HCT116 (cell line): Measurements from ENCODE around the gene CTCF.

Source experiments
- CTCF ChIP-seq, 3 experiments: fragments of 200-600 bp in 1 of 3; sonication (generic) in 1 of 3; IDR thresholded peaks in 2 of 3; conservative IDR thresholded peaks in 1 of 3; 2 replicates each; pipeline ENCODE4 v1.5.1; 2012 to 2017; ENCODE audit warnings: low read depth in 2 of 3, low read length in 2 of 3, antibody characterized with exemption in 1 of 3, borderline replicate concordance in 1 of 3, control low read depth in 1 of 3, mild to moderate bottlenecking in 1 of 3, mixed read lengths in 1 of 3, mixed run types in 1 of 3, moderate library complexity in 1 of 3; ENCODE audit not compliant: insufficient read depth in 1 of 3
- FOSL1 ChIP-seq: IDR thresholded peaks from 2 replicates; pipeline ENCODE4 v1.6.1; 2012; ENCODE audit warnings: low read depth
- MAX ChIP-seq: IDR thresholded peaks from 2 replicates; pipeline ENCODE4 v1.6.1; 2012
- POLR2A ChIP-seq: IDR thresholded peaks from 2 replicates; pipeline ENCODE4 v1.7.0; 2011; ENCODE audit warnings: borderline replicate concordance; ENCODE audit not compliant: insufficient read depth, insufficient read length; ENCODE audit errors: extremely low read depth
- POLR2AphosphoS5 ChIP-seq: IDR thresholded peaks from 2 replicates; pipeline ENCODE4 v1.6.1; 2011; ENCODE audit warnings: mild to moderate bottlenecking, low read depth, low read length, moderate library complexity
- REST ChIP-seq: IDR thresholded peaks from 2 replicates; pipeline ENCODE4 v1.6.1; 2012; ENCODE audit warnings: low read depth
- SP1 ChIP-seq: IDR thresholded peaks from 2 replicates; pipeline ENCODE4 v1.6.1; 2012; ENCODE audit warnings: low read depth
- TCF7L2 ChIP-seq: IDR thresholded peaks from 2 replicates; pipeline ENCODE4 v1.7.0; 2011; ENCODE audit warnings: borderline replicate concordance, inconsistent platforms; ENCODE audit not compliant: insufficient read depth, insufficient read length; ENCODE audit errors: extremely low read depth
- ZBTB33 ChIP-seq: IDR thresholded peaks from 2 replicates; pipeline ENCODE4 v1.6.1; 2011; ENCODE audit warnings: mild to moderate bottlenecking, low read length, moderate library complexity; ENCODE audit not compliant: insufficient replicate concordance; ENCODE audit errors: extremely low read depth

DNA sequence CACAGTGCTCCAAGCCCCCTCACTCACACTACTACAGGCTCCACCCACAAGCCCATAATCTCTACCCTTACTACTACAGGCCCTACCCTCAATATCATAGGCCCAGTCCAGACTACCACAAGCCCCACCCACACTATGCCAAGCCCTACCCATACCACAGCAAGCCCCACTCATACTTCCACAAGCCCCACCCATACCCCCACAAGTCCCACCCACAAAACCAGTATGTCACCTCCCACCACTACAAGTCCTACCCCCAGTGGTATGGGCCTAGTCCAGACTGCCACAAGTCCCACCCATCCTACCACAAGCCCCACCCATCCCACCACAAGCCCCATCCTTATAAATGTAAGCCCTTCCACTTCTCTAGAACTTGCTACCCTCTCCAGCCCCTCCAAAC is 19.9 kb upstream of the CTCF start:
- TF ChIP-seq CTCF (IDR thresholded peaks at IDR 0.05 in 2 of 3, conservative IDR thresholded peaks at IDR 0.05 in 1 of 3; ENCODE audit: borderline replicate concordance in 1 of 3, insufficient read depth in 1 of 3, low read depth in 2 of 3, low read length in 2 of 3) (no peak), REST (no peak), SP1 (no peak), POLR2AphosphoS5 (no peak), TCF7L2 (no peak), POLR2A (no peak), MAX (no peak), FOSL1 (no peak), ZBTB33 (no peak)
